Breast epithelium (tissue), 3 donors: ENCODE measurements around the gene ZBTB5.

Source experiments
- CTCF ChIP-seq, 3 donors: fragments of 450-650 bp; IDR thresholded peaks; one replicate each; pipeline ENCODE4 v1.5.1; 2016 to 2017; ENCODE audit warnings: antibody characterized with exemption in 3 of 3, mild to moderate bottlenecking in 3 of 3, moderate library complexity in 3 of 3
- POLR2A ChIP-seq: fragments of 450-650 bp; IDR thresholded peaks from one replicate; pipeline ENCODE4 v1.6.1; 2016; ENCODE audit warnings: antibody characterized with exemption, mild to moderate bottlenecking, moderate library complexity

GRCh38 chr9:37486256-37486615 lies 21.0 kb upstream of the ZBTB5 start:
- TF ChIP-seq CTCF (IDR thresholded peaks at IDR 0.05) (no peak), POLR2A (no peak)
